Measurements from ENCODE around the gene STK24.

Gene STK24

GRCh38 chr13:98522371-98522770 is 54.5 kb downstream of the STK24 start:
- Histone ChIP-seq H3K4me3 (ENCODE audit: low read length) (no peak overlapping the region), H2AFZ (ENCODE audit: low read length) (no peak overlapping the region), H3K9me2 (replicated peaks; ENCODE audit: insufficient read depth, low read length) (no peaks in the 10 kb centered on the region), H3K9ac (ENCODE audit: low read length) (no peak overlapping the region), H3K27me3 (replicated peaks; ENCODE audit: insufficient read depth, low read length) (no peaks in the 10 kb centered on the region), H3K4me2 (ENCODE audit: low read depth, low read length) (no peak overlapping the region), H3K9me3 (replicated peaks; ENCODE audit: insufficient read depth, low read length) (no peaks in the 10 kb centered on the region), H3K4me1 (ENCODE audit: low read length) (no peaks in the 10 kb centered on the region), H4K20me1 (ENCODE audit: insufficient read depth, low read length) (peaks cover 67% of the 10 kb centered on the region), H3K36me3 (replicated peaks; ENCODE audit: insufficient read depth, low read length) (no peaks in the 10 kb centered on the region; the same call in 1 of the 2 replicates), H3F3A (ENCODE audit: insufficient read depth, low read length) (no peaks in the 10 kb centered on the region), H3K79me2 (ENCODE audit: low read length) (peaks cover 100% of the 10 kb centered on the region), H3K27ac (ENCODE audit: low read length) (no peak overlapping the region)
- TF ChIP-seq CTCF (IDR thresholded peaks at IDR 0.05; ENCODE audit: low read length) (no peak), EZH2 (optimal IDR thresholded peaks at IDR 0.05; ENCODE audit: low read depth, low read length) (no peak), EZH2phosphoT487 (IDR thresholded peaks at IDR 0.05; ENCODE audit: low read length) (no peak)
- no peak for DNase-seq

- no peak for TF ChIP-seq EZH2 (optimal IDR thresholded peaks at IDR 0.05; ENCODE audit: low read depth, low read length)
- no peak for TF ChIP-seq EZH2phosphoT487 (IDR thresholded peaks at IDR 0.05; ENCODE audit: low read length)
- no peak for TF ChIP-seq CTCF (IDR thresholded peaks at IDR 0.05; ENCODE audit: low read length)
- Histone ChIP-seq H3K4me3 (ENCODE audit: low read length) (no peak overlapping the region), H3K79me2 (ENCODE audit: low read length) (peaks cover 100% of the 10 kb centered on the region), H3K27ac (ENCODE audit: low read length) (no peak overlapping the region), H3K36me3 (replicated peaks; ENCODE audit: insufficient read depth, low read length) (no peaks in the 10 kb centered on the region; the same call in 1 of the 2 replicates), H3K9ac (ENCODE audit: low read length) (no peak overlapping the region), H4K20me1 (ENCODE audit: insufficient read depth, low read length) (peaks cover 60% of the 10 kb centered on the region), H3K4me2 (ENCODE audit: low read depth, low read length) (no peak overlapping the region), H3K27me3 (replicated peaks; ENCODE audit: insufficient read depth, low read length) (no peaks in the 10 kb centered on the region), H2AFZ (ENCODE audit: low read length) (no peak overlapping the region), H3K9me3 (replicated peaks; ENCODE audit: insufficient read depth, low read length) (no peaks in the 10 kb centered on the region), H3K9me2 (replicated peaks; ENCODE audit: insufficient read depth, low read length) (no peaks in the 10 kb centered on the region), H3F3A (ENCODE audit: insufficient read depth, low read length) (no peaks in the 10 kb centered on the region), H3K4me1 (ENCODE audit: low read length) (no peaks in the 10 kb centered on the region)
- no peak for DNase-seq
These were observed 55.3 kb downstream of the STK24 start for GRCh38 chr13:98521461-98522247.

- Histone ChIP-seq H3K4me3 (ENCODE audit: low read length) (no peak overlapping the region), H3K9me3 (replicated peaks; ENCODE audit: insufficient read depth, low read length) (no peaks in the 10 kb centered on the region), H2AFZ (ENCODE audit: low read length) (no peak overlapping the region), H3K27me3 (replicated peaks; ENCODE audit: insufficient read depth, low read length) (no peaks in the 10 kb centered on the region), H3K79me2 (ENCODE audit: low read length) (peaks cover 100% of the 10 kb centered on the region), H3K36me3 (replicated peaks; ENCODE audit: insufficient read depth, low read length) (no peaks in the 10 kb centered on the region; the same call in 1 of the 2 replicates), H3K4me2 (ENCODE audit: low read depth, low read length) (no peak overlapping the region), H3F3A (ENCODE audit: insufficient read depth, low read length) (no peaks in the 10 kb centered on the region), H4K20me1 (ENCODE audit: insufficient read depth, low read length) (peaks cover 57% of the 10 kb centered on the region), H3K27ac (ENCODE audit: low read length) (no peak overlapping the region), H3K9me2 (replicated peaks; ENCODE audit: insufficient read depth, low read length) (no peaks in the 10 kb centered on the region), H3K4me1 (ENCODE audit: low read length) (peaks cover 1% of the 10 kb centered on the region; the same call in 1 of the 2 replicates), H3K9ac (ENCODE audit: low read length) (no peak overlapping the region)
- TF ChIP-seq CTCF (IDR thresholded peaks at IDR 0.05; ENCODE audit: low read length) (no peak), EZH2phosphoT487 (IDR thresholded peaks at IDR 0.05; ENCODE audit: low read length) (no peak)
- DNase-seq: no peak
These were observed 56.0 kb downstream of the STK24 start for GRCh38 chr13:98520674-98521449.

Data from MM.1S (cell line).